ENCODE results near the gene ZNF322. TPM values are rescaled to one million over a fixed set of nuclear protein-coding genes. Genes with fewer than 3 reads are reported as not detected.

The ZNF322 gene
- total RNA-seq, 2 experiments from 2014 or later, result 12.2 to 19.0 TPM

GRCh38 chr6:26607434-26608230 is 51.9 kb downstream of the ZNF322 start:
- Histone ChIP-seq H3K27ac (ENCODE audit: low read depth, low read length, poor library complexity, severe bottlenecking) (no peak overlapping the region), H3K79me2 (ENCODE audit: insufficient read depth, low read depth, low read length) (no peaks in the 10 kb centered on the region), H3K36me3 (ENCODE audit: insufficient read depth, low read length) (no peaks in the 10 kb centered on the region), H3K4me2 (ENCODE audit: low read length) (peak overlapping the region; percentile 65), H3K4me1 (ENCODE audit: insufficient read depth, low read length, poor library complexity, severe bottlenecking) (no peaks in the 10 kb centered on the region), H3K9me2 (ENCODE audit: insufficient read depth, low read length) (no peaks in the 10 kb centered on the region), H3K9me3 (ENCODE audit: low read length) (no peaks in the 10 kb centered on the region), H2AFZ (ENCODE audit: low read length) (peak overlapping the region; percentile 84; the same call in 1 of the 2 replicates), H4K20me1 (ENCODE audit: insufficient read depth, low read length) (no peaks in the 10 kb centered on the region), H3K4me3 (ENCODE audit: low read depth, low read length, poor library complexity, severe bottlenecking) (peak overlapping the region; percentile 21)
- no TSS peak for BruUV-seq (replicated peaks)
- peak; percentile 80 for DNase-seq (ENCODE audit: low spot score)
- ChIA-PET CTCF (ENCODE audit: unreplicated experiment) (no interaction called here), POLR2A (interaction anchor here (0.6 kb wide), 1 partner anchor 1184 kb away, joined by 3 read pairs; no protein-coding TSS in a partner anchor)
- no peak for TF ChIP-seq EZH2phosphoT487 (IDR thresholded peaks at IDR 0.05; ENCODE audit: borderline replicate concordance, low read depth, low read length)
- peak; percentile 96 for TF ChIP-seq CTCF (conservative IDR thresholded peaks at IDR 0.05; ENCODE audit: low read length)
- intact Hi-C loops (cut with micrococcal nuclease; ENCODE audit: unreplicated experiment), result loop anchor here (1.0 to 5.0 kb wide), 2 partner anchors 472 to 520 kb away; no protein-coding TSS in a partner anchor

- CTCF ChIA-PET (ENCODE audit: unreplicated experiment), result no interaction called here
Observed at GRCh38 chr6:26604797-26605196, 54.7 kb downstream of the ZNF322 start.

More at GRCh38 chr6:26604797-26605196, 54.7 kb downstream of the ZNF322 start:
- Histone ChIP-seq H3K4me2 (ENCODE audit: low read length) (no peak overlapping the region), H3K4me3 (ENCODE audit: low read depth, low read length, poor library complexity, severe bottlenecking) (no peak overlapping the region), H3K4me1 (ENCODE audit: insufficient read depth, low read length, poor library complexity, severe bottlenecking) (no peaks in the 10 kb centered on the region), H4K20me1 (ENCODE audit: insufficient read depth, low read length) (no peaks in the 10 kb centered on the region), H3K36me3 (ENCODE audit: insufficient read depth, low read length) (peaks cover 13% of the 10 kb centered on the region), H2AFZ (ENCODE audit: low read length) (no peak overlapping the region), H3K9me2 (ENCODE audit: insufficient read depth, low read length) (no peaks in the 10 kb centered on the region), H3K27ac (ENCODE audit: low read depth, low read length, poor library complexity, severe bottlenecking) (no peak overlapping the region), H3K9me3 (ENCODE audit: low read length) (no peaks in the 10 kb centered on the region), H3K79me2 (ENCODE audit: insufficient read depth, low read depth, low read length) (no peaks in the 10 kb centered on the region)
- no peak for DNase-seq (ENCODE audit: low spot score)
- TF ChIP-seq EZH2phosphoT487 (IDR thresholded peaks at IDR 0.05; ENCODE audit: borderline replicate concordance, low read depth, low read length) (no peak), CTCF (conservative IDR thresholded peaks at IDR 0.05; ENCODE audit: low read length) (no peak)
- POLR2A ChIA-PET, result no interaction called here
- no TSS peak for BruUV-seq (replicated peaks)
- intact Hi-C loops (cut with micrococcal nuclease; ENCODE audit: unreplicated experiment), result loop anchor here (5.0 kb wide), 1 partner anchor 523 kb away; no protein-coding TSS in a partner anchor

Measured in OCI-LY7 (cell line).